GM18861 (cell line): ENCODE results near the gene PALM.
A peak's percentile ranks its signal among the peaks of the same experiment; 100 is the strongest.
"Not testable (repeated sequence)": the region's sequence is repeated elsewhere in the genome, so short reads cannot be mapped to it uniquely, and the experiment has no call there.

Source experiments
- ATAC-seq: cut with Tn5 transposase; IDR thresholded peaks from one replicate; pipeline ENCODE4 v1.9.1; 2021; ENCODE audit not compliant: unreplicated experiment

The PALM gene, protein sequence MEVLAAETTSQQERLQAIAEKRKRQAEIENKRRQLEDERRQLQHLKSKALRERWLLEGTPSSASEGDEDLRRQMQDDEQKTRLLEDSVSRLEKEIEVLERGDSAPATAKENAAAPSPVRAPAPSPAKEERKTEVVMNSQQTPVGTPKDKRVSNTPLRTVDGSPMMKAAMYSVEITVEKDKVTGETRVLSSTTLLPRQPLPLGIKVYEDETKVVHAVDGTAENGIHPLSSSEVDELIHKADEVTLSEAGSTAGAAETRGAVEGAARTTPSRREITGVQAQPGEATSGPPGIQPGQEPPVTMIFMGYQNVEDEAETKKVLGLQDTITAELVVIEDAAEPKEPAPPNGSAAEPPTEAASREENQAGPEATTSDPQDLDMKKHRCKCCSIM

GRCh38 chr19:708154-709143 is at the start of gene PALM:
PALM (plus strand) TSS chr19:708935; CDS start chr19:709147, 212 bp downstream.
- ATAC-seq = no peak

DNA sequence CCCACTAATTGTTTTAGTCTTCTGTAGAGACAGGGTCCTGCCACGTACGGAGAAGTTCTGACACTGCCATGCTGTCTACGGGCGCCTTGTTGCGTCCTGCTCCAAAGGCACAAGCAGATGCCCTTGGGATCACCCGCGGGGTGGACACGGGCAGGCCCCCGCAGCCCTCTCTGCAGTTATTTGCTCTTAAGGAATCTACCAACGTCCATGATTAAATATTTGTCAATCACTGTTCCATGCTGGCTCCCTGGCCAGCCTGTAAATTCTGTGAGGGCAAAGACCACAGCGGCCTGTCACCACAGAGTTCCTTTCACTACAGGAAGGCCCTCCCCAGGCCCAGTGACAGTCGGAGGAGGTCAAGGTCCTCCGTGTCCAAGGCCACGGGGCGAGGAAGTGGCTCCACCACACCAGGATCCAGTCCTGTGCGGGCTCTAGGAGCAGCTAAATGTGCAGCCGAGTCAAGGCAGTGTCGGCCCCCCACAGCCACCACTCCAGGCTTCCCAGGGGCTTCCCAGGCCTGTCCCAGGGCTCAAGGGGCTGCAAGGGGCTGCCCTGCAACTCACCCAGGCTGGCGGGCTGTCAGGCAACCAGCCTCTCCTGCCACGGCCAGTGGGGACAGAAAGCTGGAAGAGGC is 47.8 kb upstream of the PALM start:
- no peak for ATAC-seq

DNA sequence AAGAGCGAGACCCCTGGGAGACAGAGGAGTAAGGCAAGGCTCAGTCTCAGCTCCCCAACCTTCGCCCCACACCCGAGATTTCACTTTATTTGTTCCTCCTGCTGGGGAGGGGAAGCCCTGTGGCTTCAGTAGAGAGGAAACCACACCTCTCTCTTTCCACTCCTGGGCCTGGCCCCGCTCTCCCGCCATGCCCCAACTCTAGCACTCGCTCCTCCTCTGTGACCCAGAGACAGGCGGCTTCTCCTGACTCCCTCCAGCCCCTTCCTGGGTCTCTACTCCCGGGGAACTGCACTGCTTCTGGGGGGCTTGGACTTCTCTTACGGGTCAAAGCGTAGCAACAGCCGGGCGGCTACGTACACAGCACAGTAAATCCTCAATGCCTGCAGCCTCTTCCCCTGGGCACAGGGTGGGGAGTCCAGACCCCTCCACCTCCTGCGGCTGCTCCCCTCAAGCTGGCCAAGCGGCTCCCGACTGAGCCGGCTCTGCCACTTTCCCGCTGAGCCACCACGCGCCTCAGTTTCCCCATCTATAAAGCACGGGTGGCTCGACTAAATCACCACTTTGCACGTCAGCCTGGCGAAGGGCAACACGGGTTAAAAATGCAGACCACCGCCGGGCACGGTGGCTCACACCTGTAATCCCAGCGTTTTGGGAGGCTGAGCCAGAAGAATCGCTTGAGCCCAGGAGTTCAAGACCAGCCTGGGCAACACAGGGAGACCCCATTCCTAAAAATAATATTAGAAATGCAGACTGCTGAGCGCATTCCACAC is 47.1 kb upstream of the PALM start:
- no peak for ATAC-seq

GRCh38 chr19:662207-662961 is 46.4 kb upstream of the PALM start:
- peak; percentile 5 for ATAC-seq

- ATAC-seq = peak; percentile 47
Measured at GRCh38 chr19:662962-663681, 45.6 kb upstream of the PALM start, which contains the start of gene RNF126. RNF126 (minus strand) TSS chr19:663214; CDS start chr19:663121, 93 bp downstream.

DNA sequence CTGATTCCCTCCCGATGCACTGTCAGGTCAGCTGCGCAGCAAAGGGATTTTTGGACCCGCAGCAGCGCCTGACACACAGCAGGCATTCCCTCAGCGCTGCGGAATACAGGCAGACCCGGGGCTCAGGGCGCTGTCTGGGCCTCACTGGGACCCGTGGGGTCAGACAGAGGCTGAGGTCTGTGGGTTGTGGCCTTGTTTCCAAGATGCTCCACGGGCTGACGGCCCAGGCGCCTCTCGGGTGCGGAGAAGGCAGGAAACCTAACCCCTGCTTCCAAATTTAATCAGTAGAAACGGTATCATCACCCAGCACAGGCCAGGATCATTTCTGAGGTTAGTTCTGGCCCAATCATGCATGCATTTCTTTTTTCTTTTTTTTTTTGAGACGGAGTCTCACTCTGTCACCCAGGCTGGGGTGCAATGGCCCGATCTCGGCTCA is 45.0 kb upstream of the PALM start:
- no peak for ATAC-seq

GRCh38 chr19:664913-665443 is 43.8 kb upstream of the PALM start:
- no peak for ATAC-seq

- ATAC-seq = not testable (repeated sequence)
Measured at GRCh38 chr19:666985-667573, 41.7 kb upstream of the PALM start.

DNA sequence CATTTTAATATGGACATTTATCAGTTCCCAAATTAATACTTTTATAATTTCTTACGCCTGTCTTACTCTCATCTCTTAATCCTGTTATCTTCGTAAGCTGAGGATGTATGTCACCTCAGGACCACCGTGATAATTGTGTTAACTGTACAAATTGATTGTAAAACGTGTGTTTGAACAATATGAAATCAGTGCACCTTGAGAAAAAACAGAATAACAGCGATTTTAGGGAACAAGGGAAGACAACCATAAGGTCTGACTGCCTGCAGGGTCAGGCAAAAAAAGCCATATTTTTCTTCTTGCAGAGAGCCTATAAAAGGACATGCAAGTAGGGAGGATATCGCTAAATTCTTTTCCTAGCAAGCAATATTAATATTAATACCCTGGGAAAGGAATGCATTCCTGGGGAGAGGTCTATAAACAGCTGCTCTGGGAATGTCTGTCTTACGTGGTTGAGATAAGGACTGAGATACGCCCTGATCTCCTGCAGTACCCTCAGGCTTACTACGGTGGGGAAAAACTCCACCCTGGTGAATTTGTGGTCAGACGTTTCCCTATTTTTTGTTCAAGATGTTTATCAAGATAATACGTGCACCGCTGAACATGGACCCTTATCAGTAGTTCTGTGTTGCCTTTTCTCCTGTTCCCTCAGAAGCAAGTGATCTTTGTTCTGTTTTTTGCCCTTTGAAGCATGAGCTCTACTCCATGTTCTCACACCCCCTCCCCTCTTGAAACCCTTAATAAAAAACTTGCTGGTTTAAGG is 39.9 kb upstream of the PALM start:
- not testable (repeated sequence) for ATAC-seq

GRCh38 chr19:670609-671075 is 38.1 kb upstream of the PALM start:
- ATAC-seq = no peak

DNA sequence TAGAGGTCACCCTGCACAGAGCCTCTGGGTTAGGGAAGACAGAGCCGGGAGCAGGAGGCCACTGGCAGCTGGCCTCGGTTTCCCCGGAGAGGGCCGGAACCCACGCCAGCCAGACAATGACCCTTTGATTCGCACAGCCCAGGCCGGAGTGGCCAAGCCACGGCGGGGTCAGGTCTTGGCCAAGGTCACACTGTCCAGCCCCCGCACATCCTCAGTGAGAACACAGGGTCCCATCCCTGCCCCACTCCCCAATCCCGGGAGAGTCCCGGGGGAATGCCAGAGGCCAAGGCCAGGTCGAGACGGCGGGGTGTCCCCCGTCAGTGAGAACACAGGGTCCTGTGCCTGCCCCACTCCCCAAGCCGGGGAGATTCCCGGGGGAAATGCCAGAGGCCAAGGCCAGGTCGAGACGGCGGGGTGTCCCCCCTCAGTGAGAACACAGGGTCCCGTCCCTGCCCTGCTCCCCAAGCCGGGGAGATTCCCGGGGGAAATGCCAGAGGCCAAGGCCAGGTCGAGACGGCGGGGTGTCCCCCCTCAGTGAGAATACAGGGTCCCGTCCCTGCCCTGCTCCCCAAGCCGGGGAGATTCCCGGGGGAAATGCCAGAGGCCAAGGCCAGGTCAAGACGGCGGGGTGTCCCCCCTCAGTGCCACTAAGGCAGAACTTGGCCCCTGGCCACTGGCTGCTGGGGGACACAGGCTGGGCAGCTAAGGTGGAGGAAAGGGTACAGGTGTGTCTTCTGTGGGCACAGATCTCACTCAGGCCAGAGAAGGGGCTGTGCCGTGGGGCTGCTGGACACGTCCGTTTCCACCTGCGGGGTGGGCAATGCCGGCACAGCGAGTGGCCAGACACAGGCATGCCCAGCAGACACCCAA is 34.2 kb upstream of the PALM start:
- ATAC-seq = no peak

DNA sequence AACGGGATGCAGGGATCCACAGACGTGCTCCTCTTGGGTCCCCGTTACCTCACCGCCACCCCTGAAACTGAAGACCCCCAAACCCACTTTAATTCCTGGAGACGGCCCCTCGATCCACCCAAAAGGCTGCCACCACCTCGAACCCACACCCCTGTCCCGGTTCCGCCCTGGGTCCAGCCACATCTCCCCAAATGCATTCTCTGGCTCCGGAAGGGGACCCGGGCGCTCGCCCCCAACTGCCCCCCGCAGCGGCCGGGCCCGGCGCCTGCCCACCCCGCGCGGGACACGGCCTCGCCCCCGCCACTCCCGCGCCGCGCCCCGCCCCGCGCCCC is 32.8 kb upstream of the PALM start:
- no peak for ATAC-seq

DNA sequence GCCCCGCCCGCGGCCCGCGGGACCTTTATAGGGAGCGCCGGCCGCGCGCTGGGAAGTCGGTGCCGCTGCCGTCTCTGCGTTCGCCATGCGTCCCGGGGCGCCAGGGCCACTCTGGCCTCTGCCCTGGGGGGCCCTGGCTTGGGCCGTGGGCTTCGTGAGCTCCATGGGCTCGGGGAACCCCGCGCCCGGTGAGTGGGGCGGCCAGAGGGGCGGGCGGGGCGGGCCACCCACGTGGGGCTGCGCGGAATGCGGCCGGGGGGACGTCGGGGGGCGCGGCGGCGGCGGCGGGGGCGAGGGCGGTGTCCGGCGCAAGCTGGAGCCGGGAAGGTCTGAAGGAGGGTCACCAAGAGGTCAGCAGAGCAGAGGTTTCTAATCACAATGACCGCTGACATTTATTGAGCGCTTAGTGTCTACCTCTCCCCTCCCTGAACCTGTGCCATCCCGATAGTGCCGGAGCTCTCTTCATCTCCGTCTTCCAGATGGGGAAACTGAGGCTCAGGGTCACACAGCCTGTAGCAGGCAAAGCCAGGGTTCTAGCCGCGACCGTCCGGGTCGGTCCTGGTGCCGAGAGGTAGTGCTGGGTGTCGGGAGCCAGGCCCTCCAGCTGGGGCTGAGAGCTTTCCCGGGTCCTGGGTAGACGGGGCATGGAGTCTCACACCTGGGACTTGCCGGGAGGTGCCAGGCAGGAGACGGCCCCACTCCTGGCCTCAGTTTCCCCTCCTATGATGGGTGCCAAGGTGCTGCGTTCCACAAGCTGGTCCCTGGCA is 32.2 kb upstream of the PALM start, which contains the start of gene FSTL3:
TSS of gene FSTL3 (plus strand) at position 54 of the 767 bp plus-strand sequence. CDS start at position 86, 32 bp downstream.
- no peak for ATAC-seq

DNA sequence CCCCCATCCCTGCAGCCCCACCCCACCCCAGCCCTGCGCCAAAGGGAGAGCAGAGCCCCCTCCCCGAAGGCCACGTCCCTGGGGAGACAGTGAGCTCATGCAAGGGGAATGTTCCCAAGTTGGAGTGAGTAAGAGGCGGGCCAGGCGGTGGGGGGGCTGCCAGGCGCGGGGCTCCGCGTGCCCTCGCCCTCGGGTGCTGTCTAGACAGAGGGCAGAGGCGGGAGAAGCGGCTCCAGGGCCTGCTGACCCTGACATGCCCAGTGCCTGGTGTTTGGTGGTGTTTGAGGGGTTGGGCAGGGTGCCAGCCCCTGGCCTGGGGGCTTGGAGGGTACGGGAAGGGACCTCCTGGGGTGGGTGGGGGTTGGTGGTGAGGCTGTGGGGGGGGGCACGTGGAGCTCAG is 31.5 kb upstream of the PALM start:
- no peak for ATAC-seq

- no peak for ATAC-seq
Measured at GRCh38 chr19:677601-678436, 30.9 kb upstream of the PALM start.
